GM12864 (cell line): ENCODE measurements around the gene VENTX.

Experiments
- DNase-seq: peaks from one replicate; pipeline ENCODE4 v3.0.0-alpha.2; 2011; ENCODE audit warnings: low read depth
- H3K4me3 ChIP-seq: 2 replicates; pipeline ENCODE4 v1.5.1; 2011; ENCODE audit warnings: mild to moderate bottlenecking, low read depth, low read length, control low read depth
- TF ChIP-seq, protein P1 (sequence below): IDR thresholded peaks from 2 replicates; pipeline ENCODE4 v1.5.1; 2011; ENCODE audit warnings: low read depth, mild to moderate bottlenecking, moderate library complexity, low read length, control low read depth, inconsistent platforms; ENCODE audit errors: missing control alignments

Gene VENTX

DNA sequence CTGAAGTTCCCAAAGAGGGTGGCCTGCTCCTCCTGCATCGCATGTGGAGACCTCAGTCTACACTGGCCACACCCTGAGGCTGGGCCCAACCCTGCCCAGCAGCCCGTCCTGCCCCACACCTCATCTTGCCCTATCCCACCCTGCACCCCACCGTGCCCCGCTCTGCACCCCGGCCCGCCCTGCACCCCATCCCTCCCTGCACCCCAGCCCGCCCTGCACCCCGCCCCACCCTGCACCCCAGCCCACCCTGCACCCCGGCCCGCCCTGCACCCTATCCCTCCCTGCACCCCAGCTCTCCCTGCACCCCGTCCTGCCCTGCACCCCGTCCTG is 14.5 kb downstream of the VENTX start:
- no peak overlapping the region for H3K4me3 ChIP-seq
- no peak for DNase-seq
- TF ChIP-seq, protein P1, sequence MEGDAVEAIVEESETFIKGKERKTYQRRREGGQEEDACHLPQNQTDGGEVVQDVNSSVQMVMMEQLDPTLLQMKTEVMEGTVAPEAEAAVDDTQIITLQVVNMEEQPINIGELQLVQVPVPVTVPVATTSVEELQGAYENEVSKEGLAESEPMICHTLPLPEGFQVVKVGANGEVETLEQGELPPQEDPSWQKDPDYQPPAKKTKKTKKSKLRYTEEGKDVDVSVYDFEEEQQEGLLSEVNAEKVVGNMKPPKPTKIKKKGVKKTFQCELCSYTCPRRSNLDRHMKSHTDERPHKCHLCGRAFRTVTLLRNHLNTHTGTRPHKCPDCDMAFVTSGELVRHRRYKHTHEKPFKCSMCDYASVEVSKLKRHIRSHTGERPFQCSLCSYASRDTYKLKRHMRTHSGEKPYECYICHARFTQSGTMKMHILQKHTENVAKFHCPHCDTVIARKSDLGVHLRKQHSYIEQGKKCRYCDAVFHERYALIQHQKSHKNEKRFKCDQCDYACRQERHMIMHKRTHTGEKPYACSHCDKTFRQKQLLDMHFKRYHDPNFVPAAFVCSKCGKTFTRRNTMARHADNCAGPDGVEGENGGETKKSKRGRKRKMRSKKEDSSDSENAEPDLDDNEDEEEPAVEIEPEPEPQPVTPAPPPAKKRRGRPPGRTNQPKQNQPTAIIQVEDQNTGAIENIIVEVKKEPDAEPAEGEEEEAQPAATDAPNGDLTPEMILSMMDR = no peak

DNA sequence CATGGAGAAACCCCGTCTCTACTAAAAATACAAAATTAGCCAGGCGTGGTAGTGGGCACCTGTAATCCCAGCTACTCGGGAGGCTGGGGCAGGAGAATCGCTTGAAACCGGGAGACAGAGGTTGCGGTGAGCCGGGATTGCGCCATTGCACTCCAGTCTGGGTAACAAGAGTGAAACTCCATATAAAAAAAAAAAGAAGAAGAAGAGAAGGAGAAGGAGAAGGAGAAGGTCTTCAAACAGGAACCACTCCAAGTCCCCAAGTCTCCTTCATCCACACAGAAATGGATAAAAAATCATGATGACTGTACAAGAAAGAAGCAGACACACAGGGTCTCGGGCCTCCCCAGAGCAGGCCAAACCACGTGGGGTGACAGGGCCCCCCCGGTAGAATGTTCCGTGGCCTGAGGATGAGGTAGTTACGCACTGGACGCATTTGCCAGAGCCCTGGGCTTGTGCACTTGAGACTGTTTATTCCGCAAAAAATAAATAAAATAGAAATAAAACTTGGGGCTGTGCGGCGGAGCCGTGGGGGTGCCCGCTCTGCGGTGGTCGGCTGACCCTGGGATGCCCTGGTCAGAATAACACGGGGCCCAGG is 15.8 kb downstream of the VENTX start:
- H3K4me3 ChIP-seq = no peak overlapping the region
- TF ChIP-seq, protein P1 = no peak
- DNase-seq = no peak

DNA sequence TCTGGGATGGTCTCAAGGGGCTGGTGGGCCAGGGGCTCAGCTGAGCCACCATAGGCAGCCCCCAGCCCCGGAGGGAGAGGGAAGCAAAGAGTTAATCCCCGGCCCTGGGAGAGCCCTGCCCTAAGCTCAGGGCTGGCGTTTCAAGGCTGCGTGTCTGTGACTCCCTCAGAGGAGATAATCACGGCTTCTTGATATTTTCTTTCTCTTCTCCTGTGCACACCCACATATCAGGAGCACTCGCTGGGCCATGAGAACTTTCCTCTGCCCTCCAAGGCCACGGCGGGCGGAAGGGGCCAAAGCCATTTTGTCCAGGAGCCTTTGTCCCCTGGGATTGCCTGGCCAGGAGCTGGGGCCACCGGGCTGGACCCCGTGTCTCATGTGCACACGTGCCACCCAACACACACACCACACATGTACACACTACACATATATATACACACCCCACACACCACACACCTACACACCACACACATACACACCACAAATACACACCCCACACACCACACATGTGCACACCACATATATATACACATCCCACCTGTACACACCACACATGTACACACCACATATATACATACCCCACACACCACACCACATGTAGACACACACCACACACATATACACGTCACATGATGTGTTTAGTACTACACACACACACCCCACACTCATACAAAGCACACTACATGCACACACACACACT is 16.9 kb downstream of the VENTX start:
- TF ChIP-seq, protein P1 = no peak
- no peak overlapping the region for H3K4me3 ChIP-seq
- no peak for DNase-seq

DNA sequence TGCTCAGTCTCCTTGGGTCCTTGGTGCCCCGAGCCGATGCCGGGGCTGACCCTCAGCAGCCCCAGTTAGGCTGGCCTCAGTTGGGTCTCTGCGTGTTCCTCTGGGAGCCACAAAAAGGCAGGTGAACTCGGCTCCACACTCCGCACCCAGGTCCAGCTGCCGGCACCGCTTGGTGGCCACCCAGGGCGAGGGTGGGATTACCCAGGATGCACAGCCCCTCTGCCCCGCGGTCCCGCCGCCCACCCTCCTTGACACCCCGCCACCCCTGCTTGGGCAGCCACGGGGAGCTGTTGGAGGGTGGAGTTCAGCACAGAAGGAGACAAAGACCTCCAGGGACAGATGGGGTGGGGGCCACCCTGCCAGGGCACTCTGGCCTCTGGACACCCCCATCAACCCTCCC is 17.7 kb downstream of the VENTX start:
- TF ChIP-seq, protein P1 = no peak
- H3K4me3 ChIP-seq = no peak overlapping the region
- DNase-seq = no peak

- DNase-seq = no peak
- H3K4me3 ChIP-seq = no peak overlapping the region
- TF ChIP-seq, protein P1 = peak; percentile 21
Measured at GRCh38 chr10:133257489-133258065, 19.9 kb downstream of the VENTX start.

GRCh38 chr10:133258066-133258817 is 20.6 kb downstream of the VENTX start:
- no peak overlapping the region for H3K4me3 ChIP-seq
- DNase-seq = no peak
- TF ChIP-seq, protein P1 = no peak
